ENCODE results near the gene MSI2.

DNA sequence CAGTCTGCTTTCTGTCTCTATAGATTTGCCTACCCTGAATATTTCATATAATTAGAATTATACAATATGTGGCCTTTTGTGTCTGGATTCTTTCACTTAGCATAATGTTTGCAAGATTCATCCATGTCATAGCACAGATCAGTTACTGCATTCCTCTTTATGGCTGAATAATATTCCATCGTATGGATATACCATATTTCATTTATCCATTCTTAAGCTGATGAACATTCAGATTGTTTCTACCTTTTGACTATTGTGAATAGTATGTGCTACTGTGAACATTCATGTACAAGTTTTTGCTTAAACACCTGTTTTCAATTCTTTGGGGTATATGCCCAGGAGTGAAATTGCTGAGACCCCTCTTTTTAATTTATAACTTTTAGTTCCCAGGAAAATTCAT, 49.4 kb upstream of the MSI2 start:
- TF ChIP-seq, protein P1, sequence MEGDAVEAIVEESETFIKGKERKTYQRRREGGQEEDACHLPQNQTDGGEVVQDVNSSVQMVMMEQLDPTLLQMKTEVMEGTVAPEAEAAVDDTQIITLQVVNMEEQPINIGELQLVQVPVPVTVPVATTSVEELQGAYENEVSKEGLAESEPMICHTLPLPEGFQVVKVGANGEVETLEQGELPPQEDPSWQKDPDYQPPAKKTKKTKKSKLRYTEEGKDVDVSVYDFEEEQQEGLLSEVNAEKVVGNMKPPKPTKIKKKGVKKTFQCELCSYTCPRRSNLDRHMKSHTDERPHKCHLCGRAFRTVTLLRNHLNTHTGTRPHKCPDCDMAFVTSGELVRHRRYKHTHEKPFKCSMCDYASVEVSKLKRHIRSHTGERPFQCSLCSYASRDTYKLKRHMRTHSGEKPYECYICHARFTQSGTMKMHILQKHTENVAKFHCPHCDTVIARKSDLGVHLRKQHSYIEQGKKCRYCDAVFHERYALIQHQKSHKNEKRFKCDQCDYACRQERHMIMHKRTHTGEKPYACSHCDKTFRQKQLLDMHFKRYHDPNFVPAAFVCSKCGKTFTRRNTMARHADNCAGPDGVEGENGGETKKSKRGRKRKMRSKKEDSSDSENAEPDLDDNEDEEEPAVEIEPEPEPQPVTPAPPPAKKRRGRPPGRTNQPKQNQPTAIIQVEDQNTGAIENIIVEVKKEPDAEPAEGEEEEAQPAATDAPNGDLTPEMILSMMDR (conservative IDR thresholded peaks at IDR 0.05; ENCODE audit: low read length), result no peak
- no peak for TF ChIP-seq EZH2phosphoT487 (IDR thresholded peaks at IDR 0.05; ENCODE audit: borderline replicate concordance, low read depth, low read length)
